ENCODE data around the gene HCN4. TPM values are rescaled to one million over a fixed set of nuclear protein-coding genes. Genes with fewer than 3 reads are reported as not detected.

The HCN4 gene
- total and polyA plus RNA-seq, 8 donors = 0.09 to 1.1 (median 0.28) TPM

DNA sequence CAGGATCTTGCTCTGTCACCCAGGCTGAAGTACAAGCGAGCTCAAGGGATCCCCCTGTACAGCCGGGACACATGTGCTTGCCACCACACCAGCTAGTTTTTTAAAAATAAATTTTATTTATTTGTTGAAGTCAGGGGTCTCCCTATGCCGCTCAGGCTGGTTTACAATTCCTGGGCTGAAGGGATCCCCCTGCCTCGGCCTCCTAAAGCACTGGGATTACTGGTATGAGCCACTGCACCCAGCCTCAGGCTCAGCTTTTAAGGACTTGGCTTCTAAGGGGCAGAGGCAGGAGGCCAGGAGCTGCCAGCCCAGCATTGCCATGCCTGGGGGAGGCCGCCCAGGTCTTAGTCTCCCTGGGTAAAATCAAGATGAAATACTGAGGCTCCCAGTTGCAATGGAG lies 37.3 kb downstream of the HCN4 start:
- TF ChIP-seq, protein P1, sequence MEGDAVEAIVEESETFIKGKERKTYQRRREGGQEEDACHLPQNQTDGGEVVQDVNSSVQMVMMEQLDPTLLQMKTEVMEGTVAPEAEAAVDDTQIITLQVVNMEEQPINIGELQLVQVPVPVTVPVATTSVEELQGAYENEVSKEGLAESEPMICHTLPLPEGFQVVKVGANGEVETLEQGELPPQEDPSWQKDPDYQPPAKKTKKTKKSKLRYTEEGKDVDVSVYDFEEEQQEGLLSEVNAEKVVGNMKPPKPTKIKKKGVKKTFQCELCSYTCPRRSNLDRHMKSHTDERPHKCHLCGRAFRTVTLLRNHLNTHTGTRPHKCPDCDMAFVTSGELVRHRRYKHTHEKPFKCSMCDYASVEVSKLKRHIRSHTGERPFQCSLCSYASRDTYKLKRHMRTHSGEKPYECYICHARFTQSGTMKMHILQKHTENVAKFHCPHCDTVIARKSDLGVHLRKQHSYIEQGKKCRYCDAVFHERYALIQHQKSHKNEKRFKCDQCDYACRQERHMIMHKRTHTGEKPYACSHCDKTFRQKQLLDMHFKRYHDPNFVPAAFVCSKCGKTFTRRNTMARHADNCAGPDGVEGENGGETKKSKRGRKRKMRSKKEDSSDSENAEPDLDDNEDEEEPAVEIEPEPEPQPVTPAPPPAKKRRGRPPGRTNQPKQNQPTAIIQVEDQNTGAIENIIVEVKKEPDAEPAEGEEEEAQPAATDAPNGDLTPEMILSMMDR (IDR thresholded peaks at IDR 0.05) = no peak
- no peak for FAIRE-seq
- no peak for ATAC-seq
- no peaks in the 10 kb centered on the region for H3K36me3 ChIP-seq
- intact Hi-C loops (cut with DNase I) = no loop called here
- no peaks in the 10 kb centered on the region for H3K4me1 ChIP-seq
- no peaks in the 10 kb centered on the region for H3K9me3 ChIP-seq
- no peaks in the 10 kb centered on the region for H3K27me3 ChIP-seq
- peak in 2 of 6 donors; percentile 9 to 30 for DNase-seq
- H3K4me3 ChIP-seq = no peak overlapping the region
- 82 to 83% methylated on average over 5 of the region's 5 CpGs for WGBS, 2 donors
- no peak overlapping the region for H3K27ac ChIP-seq

DNA sequence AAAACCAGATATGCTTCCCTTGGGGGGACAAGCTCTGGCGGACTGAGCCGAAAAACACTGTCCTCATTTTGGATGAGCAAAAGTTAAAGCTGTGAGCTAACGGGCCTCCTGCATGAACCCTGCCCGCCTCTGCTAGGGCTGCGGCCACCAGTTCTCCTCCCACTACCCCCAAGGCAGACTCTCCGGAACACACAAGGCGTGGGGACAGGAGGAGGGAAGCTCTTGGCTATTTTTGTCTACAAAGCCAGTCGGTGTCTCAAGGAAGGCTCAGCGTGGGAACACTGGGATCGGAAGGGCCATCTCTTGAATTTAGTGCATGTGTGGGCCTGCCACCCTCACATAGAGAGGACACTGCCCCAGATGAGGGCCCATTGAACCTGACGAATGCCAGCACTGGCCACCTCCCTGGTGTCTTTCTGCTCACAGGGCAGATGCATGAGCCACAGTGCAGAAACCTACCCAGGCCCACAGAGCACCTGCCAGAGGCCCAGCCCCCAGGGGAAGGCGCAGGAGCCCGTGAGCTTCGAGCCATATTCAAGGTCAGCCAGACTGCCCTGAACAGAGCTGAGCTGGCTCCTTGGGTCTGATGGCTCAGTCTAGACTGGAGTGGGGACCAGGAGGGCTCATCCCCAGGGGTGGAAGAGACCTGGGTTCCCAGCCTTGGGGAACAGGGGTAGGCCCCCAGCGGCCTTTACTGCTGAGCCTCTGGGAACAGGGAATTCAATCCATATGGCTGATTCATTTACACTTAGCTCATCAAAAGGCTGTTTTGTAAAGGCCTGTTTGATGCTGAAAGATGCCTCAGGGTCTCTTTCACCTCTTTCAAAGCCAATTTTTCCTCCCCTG lies 38.3 kb downstream of the HCN4 start:
- TF ChIP-seq, protein P1 (IDR thresholded peaks at IDR 0.05) = no peak
- Histone ChIP-seq H3K27ac (no peak overlapping the region), H3K4me1 (no peaks in the 10 kb centered on the region), H3K27me3 (no peaks in the 10 kb centered on the region), H3K9me3 (no peaks in the 10 kb centered on the region), H3K4me3 (no peak overlapping the region), H3K36me3 (no peaks in the 10 kb centered on the region)
- ATAC-seq = no peak
- no peak for FAIRE-seq
- intact Hi-C loops (cut with DNase I) = no loop called here
- 76 to 80% methylated on average over 15 of the region's 15 CpGs for WGBS, 2 donors
- DNase-seq = peak in 2 of 6 donors; percentile 31 to 43

DNA sequence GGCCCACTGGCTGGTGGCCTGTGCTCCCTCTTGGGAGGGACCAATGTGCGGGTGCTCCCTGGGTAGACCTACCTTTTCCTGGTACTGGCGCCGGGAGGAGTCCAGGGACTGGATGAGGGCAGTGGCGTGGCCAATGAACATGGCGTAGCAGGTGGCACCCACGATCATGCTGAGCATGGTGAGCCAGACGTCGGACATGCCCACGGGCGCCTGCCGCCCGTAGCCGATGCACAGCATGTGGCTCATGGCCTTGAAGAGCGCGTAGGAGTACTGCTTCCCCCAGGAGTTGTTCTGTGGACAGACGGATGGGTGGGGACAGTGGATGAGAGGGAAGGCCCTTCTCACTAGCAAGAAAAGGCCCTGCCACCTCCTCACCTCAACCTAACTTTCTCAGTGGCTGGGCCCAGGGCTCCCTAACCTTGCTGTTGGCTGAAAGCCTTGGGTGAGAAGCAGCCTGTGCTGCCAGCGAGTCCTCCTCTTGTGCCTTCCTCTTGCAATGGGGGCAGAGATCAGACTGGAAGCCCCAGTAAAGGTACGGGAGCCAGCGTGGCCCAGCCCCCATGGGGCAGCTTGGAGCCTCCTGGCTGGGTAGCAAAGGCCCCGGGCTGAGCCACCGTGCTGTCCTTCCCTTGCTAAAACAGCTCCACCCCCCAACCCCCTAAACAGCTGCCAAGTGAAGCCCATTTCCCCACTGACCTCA lies 39.1 kb downstream of the HCN4 start:
- no peaks in the 10 kb centered on the region for H3K27me3 ChIP-seq
- no peak overlapping the region for H3K27ac ChIP-seq
- no peaks in the 10 kb centered on the region for H3K9me3 ChIP-seq
- no peaks in the 10 kb centered on the region for H3K4me1 ChIP-seq
- H3K4me3 ChIP-seq = no peak overlapping the region
- ATAC-seq (no peak), FAIRE-seq (no peak), DNase-seq (peak in 2 of 6 donors; percentile 37 to 55)
- TF ChIP-seq, protein P1 (IDR thresholded peaks at IDR 0.05) = no peak
- 81 to 82% methylated on average over 21 of the region's 21 CpGs for WGBS, 2 donors
- intact Hi-C loops (cut with DNase I) = no loop called here
- no peaks in the 10 kb centered on the region for H3K36me3 ChIP-seq

DNA sequence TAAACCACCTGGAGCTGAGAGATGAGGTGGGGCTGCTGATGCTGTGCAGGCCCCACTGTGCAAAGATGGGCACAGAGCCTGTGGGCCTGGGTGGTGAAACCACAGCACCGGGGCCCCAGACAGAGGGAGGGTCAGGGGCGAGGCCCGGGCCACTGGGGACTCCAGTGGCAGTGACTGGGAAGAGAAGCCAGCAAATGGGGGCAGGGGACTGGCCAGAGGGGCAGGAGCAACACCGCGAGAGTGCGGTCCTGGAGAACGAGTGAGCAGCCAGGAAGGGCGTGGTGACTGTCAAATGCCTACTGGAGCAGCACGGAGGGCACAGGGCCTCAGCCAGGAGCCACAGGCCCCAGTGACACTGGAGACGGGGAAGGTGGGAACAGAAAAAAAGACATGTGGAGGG lies 39.8 kb downstream of the HCN4 start:
- intact Hi-C loops (cut with DNase I) = no loop called here
- TF ChIP-seq, protein P1 (IDR thresholded peaks at IDR 0.05) = no peak
- no peak overlapping the region for H3K27ac ChIP-seq
- no peaks in the 10 kb centered on the region for H3K36me3 ChIP-seq
- no peak for FAIRE-seq
- no peaks in the 10 kb centered on the region for H3K4me1 ChIP-seq
- H3K27me3 ChIP-seq = no peaks in the 10 kb centered on the region
- WGBS, 2 donors = 78 to 86% methylated on average over 10 of the region's 10 CpGs
- DNase-seq = peak in 1 of 6 donors; percentile 52
- H3K4me3 ChIP-seq = no peak overlapping the region
- H3K9me3 ChIP-seq = no peaks in the 10 kb centered on the region
- ATAC-seq = no peak
